Measurements from ENCODE around the gene MRPL36. TPM values are rescaled to one million over a fixed set of nuclear protein-coding genes. Genes with fewer than 3 reads are reported as not detected.

Gene MRPL36
- total RNA-seq, 2 experiments from 2014 or later = 51.4 to 64.9 TPM

- POLR2A ChIA-PET = no interaction called here
- no peak for ATAC-seq
Observed at GRCh38 chr5:1836891-1837880, 37.5 kb upstream of the MRPL36 start.

DNA sequence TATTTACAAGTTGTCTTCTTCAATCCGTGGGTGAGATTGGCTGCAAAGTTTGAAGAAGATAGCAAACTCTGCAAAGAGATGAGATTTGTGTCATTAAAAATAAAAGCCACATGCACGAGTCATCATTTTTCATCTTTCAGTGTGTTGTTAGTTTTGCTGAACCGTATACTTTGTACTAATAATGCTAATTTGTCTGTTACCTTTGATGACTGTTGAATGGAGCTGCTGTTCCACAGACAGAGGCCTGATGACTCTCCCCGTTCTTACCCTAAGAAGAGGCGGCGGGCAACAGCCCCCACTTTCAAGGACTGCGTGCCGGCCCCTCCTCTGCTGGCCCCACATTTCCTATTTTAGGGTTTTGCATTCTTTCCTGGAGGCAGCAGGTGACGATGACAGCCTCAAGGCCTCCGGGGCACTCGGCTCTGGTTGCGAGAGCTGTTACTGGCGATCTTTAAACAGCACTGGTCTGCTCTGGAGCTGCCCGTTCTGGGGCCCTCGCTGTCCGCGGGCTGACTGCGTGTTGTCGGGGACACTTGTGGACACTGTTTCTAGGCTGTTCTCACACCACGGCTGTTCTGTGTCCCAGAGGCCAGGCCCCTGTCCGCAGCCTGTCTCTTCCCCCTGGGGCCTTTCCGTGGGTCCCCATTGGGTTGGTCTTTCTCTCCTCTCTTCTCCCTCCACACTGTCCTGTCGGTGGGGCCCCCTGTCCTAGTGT is 36.7 kb upstream of the MRPL36 start:
- Mint-ChIP-seq H3K4me3 (no peak overlapping the region), H3K27ac (no peak overlapping the region)
- DNase-seq = no peak

More at GRCh38 chr5:1836891-1837880, 37.5 kb upstream of the MRPL36 start:
- intact Hi-C loops (cut with DNase I, micrococcal nuclease) = no loop called here
- Mint-ChIP-seq H3K36me3 (ENCODE audit: low read depth) (no peaks in the 10 kb centered on the region), H3K4me1 (no peaks in the 10 kb centered on the region), H3K27me3 (peaks cover 7% of the 10 kb centered on the region), H3K4me3 (no peak overlapping the region), H3K9me3 (ENCODE audit: low read depth) (no peaks in the 10 kb centered on the region), H3K27ac (no peak overlapping the region)
- CTCF ChIA-PET = no interaction called here
- DNase-seq = no peak

GRCh38 chr5:1835431-1835830 is 35.8 kb upstream of the MRPL36 start:
- Mint-ChIP-seq H3K9me3 (ENCODE audit: low read depth) (no peaks in the 10 kb centered on the region), H3K27me3 (peaks cover 5% of the 10 kb centered on the region), H3K4me1 (no peaks in the 10 kb centered on the region), H3K27ac (no peak overlapping the region), H3K4me3 (no peak overlapping the region), H3K36me3 (ENCODE audit: low read depth) (no peaks in the 10 kb centered on the region)
- no peak for ATAC-seq
- ChIA-PET POLR2A (no interaction called here), CTCF (no interaction called here)
- DNase-seq = no peak
- intact Hi-C loops (cut with DNase I, micrococcal nuclease) = no loop called here

More for the DNA sequence above, 36.7 kb upstream of the MRPL36 start:
- H3K9me3 Mint-ChIP-seq (ENCODE audit: low read depth) = no peaks in the 10 kb centered on the region
- H3K27me3 Mint-ChIP-seq = peaks cover 7% of the 10 kb centered on the region
- H3K4me1 Mint-ChIP-seq = no peaks in the 10 kb centered on the region
- no peaks in the 10 kb centered on the region for H3K36me3 Mint-ChIP-seq (ENCODE audit: low read depth)
- ChIA-PET CTCF (no interaction called here), POLR2A (no interaction called here)
- ATAC-seq = no peak
- intact Hi-C loops (cut with DNase I, micrococcal nuclease) = no loop called here

DNA sequence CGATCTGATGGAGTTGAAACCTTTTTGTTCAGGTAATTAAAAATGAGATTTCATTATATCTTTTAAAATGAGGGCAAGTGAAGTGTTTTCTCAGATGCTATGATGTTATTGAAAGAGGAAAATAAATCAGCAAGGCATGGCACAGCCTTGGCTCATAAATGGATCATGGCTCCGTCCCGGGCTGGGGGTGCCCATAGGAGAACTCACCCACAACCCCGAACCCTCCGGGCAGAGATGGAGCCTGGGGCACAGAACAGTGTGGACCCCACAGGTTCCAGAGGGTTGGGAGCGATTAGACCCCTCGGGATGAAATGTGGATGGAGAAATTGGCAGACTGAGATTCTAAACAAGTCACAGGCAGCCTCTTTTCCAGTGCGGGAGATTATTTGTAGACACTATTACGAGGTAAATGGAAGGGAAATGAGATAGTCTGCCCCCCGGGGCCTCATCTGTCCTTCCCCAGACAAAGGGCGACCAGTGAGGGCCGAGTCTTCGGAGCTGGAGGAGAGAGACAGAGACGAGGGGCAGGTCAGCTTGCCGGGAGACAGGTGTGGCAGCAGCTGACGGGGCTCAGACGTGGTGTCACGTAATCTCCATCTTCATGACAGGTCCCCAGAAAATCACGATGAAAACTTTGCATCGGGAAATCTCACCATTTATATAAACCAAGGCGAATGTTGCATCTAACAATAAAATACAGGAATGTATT is 35.2 kb upstream of the MRPL36 start:
- ATAC-seq = no peak
- DNase-seq = no peak
- Mint-ChIP-seq H3K4me1 (no peaks in the 10 kb centered on the region), H3K4me3 (no peak overlapping the region), H3K27me3 (peaks cover 3% of the 10 kb centered on the region), H3K27ac (no peak overlapping the region), H3K9me3 (ENCODE audit: low read depth) (no peaks in the 10 kb centered on the region), H3K36me3 (ENCODE audit: low read depth) (peaks cover 3% of the 10 kb centered on the region)
- CTCF ChIA-PET = no interaction called here
- intact Hi-C loops (cut with DNase I, micrococcal nuclease) = no loop called here
- POLR2A ChIA-PET = no interaction called here

DNA sequence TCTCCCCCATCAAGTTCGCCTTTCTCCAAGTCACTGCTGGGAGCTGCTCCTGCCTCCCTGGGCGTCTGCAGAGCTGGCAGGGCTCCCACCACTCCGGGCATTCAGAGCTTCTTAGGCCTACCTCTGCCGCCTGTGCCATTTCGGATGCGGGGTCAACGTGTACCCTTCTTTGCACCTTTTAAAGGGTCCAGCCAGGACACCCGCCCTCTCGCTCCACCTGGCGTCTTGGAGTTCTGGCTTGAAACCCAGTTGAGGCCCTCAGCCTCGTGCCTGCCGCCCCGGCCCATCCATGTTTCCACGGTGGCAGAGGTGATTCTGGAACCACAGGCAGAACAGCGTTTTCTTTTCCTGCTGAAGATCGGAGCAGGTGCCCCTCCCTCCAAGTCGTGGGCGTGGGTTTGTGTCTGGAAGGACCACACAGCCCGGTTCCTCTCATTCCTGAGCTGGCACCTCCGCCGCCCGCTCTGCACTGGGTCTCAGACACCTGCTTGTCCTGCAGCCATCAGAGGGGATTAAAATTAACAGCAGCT is 34.5 kb upstream of the MRPL36 start:
- CTCF ChIA-PET = no interaction called here
- intact Hi-C loops (cut with DNase I, micrococcal nuclease) = no loop called here
- Mint-ChIP-seq H3K27me3 (no peaks in the 10 kb centered on the region), H3K27ac (no peak overlapping the region), H3K4me1 (no peaks in the 10 kb centered on the region), H3K36me3 (ENCODE audit: low read depth) (peaks cover 5% of the 10 kb centered on the region), H3K4me3 (no peak overlapping the region), H3K9me3 (ENCODE audit: low read depth) (no peaks in the 10 kb centered on the region)
- POLR2A ChIA-PET = no interaction called here
- ATAC-seq (no peak), DNase-seq (no peak)

GRCh38 chr5:1833264-1834021 is 33.8 kb upstream of the MRPL36 start:
- no peaks in the 10 kb centered on the region for H3K4me1 Mint-ChIP-seq
- H3K9me3 Mint-ChIP-seq (ENCODE audit: low read depth) = no peaks in the 10 kb centered on the region
- ChIA-PET POLR2A (no interaction called here), CTCF (no interaction called here)
- no peaks in the 10 kb centered on the region for H3K27me3 Mint-ChIP-seq
- ATAC-seq (no peak), DNase-seq (no peak)
- H3K4me3 Mint-ChIP-seq = no peak overlapping the region
- H3K27ac Mint-ChIP-seq = no peak overlapping the region
- peaks cover 5% of the 10 kb centered on the region for H3K36me3 Mint-ChIP-seq (ENCODE audit: low read depth)
- intact Hi-C loops (cut with DNase I, micrococcal nuclease) = no loop called here

DNA sequence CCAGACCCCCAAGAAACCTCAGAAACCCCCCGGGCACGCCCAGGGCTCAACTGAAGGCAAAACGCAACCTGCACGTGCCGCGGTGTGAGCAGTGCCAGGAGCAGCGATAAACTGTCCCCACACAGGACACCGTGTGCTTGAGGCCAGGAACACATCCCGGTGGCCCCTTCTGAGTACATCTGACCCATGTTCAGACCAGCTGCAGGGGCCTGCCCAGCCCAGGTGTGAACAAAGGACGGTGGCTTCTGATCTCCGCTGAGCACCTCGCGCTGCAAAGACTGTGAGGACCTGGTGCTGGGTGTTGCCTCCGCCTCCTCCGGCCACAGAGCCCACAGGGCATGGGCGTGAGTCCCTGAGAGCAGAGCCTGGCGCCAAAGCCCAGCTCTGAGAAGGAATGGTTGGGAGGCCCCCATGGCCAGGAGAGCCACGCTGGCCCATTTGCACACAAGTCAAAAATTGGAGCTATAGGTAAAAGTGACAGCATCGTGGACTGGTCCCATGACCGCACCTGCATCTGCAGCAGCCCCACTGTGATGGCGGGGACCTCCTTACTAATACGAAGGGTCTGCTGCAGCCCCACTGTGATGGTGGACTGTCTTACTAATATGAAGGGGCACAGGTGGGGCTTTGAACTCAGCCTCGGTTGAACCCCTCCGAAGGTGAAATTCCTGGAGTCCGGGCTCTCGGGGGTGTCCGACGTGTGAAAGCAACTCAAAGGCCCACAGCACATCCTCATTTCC is 33.0 kb upstream of the MRPL36 start:
- DNase-seq = no peak

DNA sequence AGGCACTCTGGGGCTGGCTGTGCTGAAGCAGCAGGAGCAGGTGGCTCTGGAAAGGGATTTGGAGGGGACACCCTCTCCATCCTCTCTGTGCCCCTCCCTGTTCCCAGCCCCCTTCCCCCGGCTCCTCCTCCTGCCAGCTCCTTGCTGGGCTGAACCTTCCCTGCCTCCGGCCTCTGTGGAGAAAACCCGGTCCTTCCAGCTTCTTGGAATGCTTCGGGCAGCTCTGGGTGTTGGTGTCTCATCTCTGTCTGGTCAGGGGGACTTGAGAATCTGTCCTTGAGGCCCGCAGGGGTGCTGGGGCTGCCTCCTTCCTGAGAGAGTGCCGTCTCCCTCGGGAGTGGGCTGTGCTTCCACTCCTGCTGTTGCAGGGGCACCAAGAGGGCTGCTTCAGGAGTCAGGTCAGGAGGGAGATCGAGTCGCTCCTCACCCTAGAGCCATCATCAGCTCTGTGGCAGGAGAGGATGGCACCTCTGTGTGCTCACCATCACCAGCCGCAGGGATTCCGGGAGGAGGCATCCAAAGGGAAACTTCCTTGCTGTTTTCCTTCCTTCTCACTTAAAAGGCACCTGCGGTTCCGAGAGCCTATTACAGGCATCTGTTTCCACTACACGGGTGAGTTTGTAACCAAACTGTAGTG is 32.2 kb upstream of the MRPL36 start:
- POLR2A ChIA-PET = interaction anchor here (0.6 kb wide), 1 partner anchor 102 kb away, joined by 3 read pairs; no protein-coding TSS in a partner anchor
- ATAC-seq = no peak
- Mint-ChIP-seq H3K27ac (no peak overlapping the region), H3K4me3 (no peak overlapping the region), H3K36me3 (ENCODE audit: low read depth) (peaks cover 5% of the 10 kb centered on the region), H3K4me1 (no peaks in the 10 kb centered on the region), H3K27me3 (no peaks in the 10 kb centered on the region), H3K9me3 (ENCODE audit: low read depth) (no peaks in the 10 kb centered on the region)
- CTCF ChIA-PET = no interaction called here
- DNase-seq = no peak
- intact Hi-C loops (cut with DNase I, micrococcal nuclease) = no loop called here

More for the DNA sequence above, 33.0 kb upstream of the MRPL36 start:
- intact Hi-C loops (cut with DNase I, micrococcal nuclease) = no loop called here
- Mint-ChIP-seq H3K9me3 (ENCODE audit: low read depth) (no peaks in the 10 kb centered on the region), H3K27ac (no peak overlapping the region), H3K27me3 (no peaks in the 10 kb centered on the region), H3K4me1 (no peaks in the 10 kb centered on the region), H3K36me3 (ENCODE audit: low read depth) (peaks cover 5% of the 10 kb centered on the region), H3K4me3 (no peak overlapping the region)
- ChIA-PET POLR2A (interaction anchor here (0.6 kb wide), 1 partner anchor 103 kb away, joined by 3 read pairs; no protein-coding TSS in a partner anchor), CTCF (no interaction called here)
- ATAC-seq = no peak

- ChIA-PET CTCF (no interaction called here), POLR2A (no interaction called here)
- Mint-ChIP-seq H3K36me3 (ENCODE audit: low read depth) (peaks cover 5% of the 10 kb centered on the region), H3K9me3 (ENCODE audit: low read depth) (no peaks in the 10 kb centered on the region), H3K4me3 (no peak overlapping the region), H3K4me1 (no peaks in the 10 kb centered on the region), H3K27me3 (no peaks in the 10 kb centered on the region), H3K27ac (no peak overlapping the region)
- ATAC-seq (no peak), DNase-seq (no peak)
- intact Hi-C loops (cut with DNase I, micrococcal nuclease) = no loop called here
Observed at GRCh38 chr5:1831257-1831656, 31.6 kb upstream of the MRPL36 start.

DNA sequence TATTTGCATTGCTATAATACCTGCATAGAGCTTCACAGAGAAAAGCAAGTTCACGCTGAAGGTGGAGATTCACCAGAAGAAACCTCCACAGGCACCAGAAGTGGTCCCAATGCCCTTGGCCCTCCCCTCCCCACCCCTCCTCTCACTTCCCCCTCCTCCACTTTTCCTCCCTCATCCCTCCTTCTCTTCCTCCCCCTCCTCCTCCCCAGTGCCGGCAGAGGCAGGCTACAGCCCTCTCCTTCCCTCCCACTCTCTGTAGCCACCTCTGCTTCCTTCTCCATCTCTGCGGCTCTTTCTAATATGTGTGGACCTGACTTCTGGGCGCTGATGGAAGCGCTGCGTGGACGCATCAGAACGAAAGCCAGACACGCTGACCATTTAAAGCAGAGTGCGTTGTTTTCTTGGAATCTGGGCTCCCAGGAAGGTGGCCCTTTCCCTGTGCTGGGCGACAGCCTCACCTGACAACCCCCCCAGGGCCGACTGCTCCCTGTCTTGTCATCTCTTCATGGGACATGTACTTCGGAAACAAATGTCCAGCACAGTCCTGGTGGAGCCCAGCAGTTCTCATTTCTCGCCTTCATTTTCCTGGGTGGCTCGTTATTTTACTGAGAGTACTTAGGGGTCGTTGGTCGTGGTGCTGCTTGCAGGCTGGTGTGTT is 31.1 kb upstream of the MRPL36 start:
- ATAC-seq (no peak), DNase-seq (no peak)
- Mint-ChIP-seq H3K27me3 (no peaks in the 10 kb centered on the region), H3K27ac (no peak overlapping the region), H3K36me3 (ENCODE audit: low read depth) (peaks cover 7% of the 10 kb centered on the region), H3K9me3 (ENCODE audit: low read depth) (no peaks in the 10 kb centered on the region), H3K4me1 (no peaks in the 10 kb centered on the region), H3K4me3 (no peak overlapping the region)
- POLR2A ChIA-PET = no interaction called here
- intact Hi-C loops (cut with DNase I, micrococcal nuclease) = no loop called here
- CTCF ChIA-PET = no interaction called here

Data from activated CD4-positive, alpha-beta T cell treated with anti-CD3 and anti-CD28 coated beads for 36 hours (primary cell).